ENCODE results near the gene NR2C1.

Gene NR2C1

DNA sequence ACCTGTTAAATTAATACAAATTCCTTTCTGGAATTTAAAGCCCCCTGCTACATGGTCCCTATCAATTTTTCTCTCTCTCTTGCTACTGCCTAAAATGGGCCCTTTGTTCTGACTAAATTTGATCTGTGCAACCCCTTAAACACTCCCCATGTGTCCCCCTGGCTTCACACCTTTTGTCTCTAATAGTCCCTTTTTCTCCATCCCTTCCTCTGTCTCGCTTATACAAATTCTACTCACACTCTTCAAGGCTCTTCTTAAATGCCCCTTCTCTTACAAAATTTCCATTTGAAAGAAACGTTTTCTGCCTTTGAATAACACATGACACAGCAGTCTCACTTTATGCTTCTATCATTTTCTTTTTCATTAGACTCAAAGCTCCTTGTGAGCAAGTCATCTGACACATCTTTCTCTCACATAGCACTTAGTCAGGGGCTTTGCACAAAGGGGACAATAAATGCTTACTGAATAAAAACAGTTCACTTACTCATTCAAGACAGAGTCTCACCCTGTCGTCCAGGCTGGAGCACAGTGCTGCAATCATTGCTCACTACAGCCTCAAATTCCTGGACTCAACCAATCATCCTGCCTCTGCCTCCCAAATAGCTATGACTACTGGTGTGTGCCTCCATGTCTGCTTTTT is 41.5 kb upstream of the NR2C1 start:
- TF ChIP-seq, protein P1, sequence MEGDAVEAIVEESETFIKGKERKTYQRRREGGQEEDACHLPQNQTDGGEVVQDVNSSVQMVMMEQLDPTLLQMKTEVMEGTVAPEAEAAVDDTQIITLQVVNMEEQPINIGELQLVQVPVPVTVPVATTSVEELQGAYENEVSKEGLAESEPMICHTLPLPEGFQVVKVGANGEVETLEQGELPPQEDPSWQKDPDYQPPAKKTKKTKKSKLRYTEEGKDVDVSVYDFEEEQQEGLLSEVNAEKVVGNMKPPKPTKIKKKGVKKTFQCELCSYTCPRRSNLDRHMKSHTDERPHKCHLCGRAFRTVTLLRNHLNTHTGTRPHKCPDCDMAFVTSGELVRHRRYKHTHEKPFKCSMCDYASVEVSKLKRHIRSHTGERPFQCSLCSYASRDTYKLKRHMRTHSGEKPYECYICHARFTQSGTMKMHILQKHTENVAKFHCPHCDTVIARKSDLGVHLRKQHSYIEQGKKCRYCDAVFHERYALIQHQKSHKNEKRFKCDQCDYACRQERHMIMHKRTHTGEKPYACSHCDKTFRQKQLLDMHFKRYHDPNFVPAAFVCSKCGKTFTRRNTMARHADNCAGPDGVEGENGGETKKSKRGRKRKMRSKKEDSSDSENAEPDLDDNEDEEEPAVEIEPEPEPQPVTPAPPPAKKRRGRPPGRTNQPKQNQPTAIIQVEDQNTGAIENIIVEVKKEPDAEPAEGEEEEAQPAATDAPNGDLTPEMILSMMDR (IDR thresholded peaks at IDR 0.05), result no peak

DNA sequence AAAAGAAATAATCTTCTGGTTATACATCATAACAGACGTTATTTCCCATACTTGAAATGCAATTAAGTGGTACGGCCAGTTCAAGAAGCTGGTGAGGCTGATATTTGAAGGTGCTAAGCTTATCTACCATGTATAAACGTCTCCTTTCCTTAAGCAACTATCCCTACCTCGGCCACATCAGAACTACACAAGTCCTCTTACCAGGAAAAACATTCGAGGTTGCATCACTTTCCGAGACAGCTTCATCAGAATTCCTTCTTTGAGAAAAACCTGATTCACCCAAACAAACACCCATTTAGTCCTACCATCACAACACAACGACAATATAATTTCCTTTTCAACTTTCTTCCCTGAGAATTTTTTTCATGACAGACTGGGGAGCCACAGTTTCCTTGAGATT is 33.9 kb upstream of the NR2C1 start:
- TF ChIP-seq, protein P1 (IDR thresholded peaks at IDR 0.05), result no peak

GRCh38 chr12:95105540-95105939 is 32.1 kb upstream of the NR2C1 start:
- TF ChIP-seq, protein P1 (IDR thresholded peaks at IDR 0.05), result no peak

GRCh38 chr12:95104919-95105452 is 31.6 kb upstream of the NR2C1 start:
- TF ChIP-seq, protein P1 (IDR thresholded peaks at IDR 0.05), result no peak

- TF ChIP-seq, protein P1 (IDR thresholded peaks at IDR 0.05), result no peak
Observed at GRCh38 chr12:95102916-95103671, 29.7 kb upstream of the NR2C1 start.

GRCh38 chr12:95100264-95101190 is 27.1 kb upstream of the NR2C1 start:
- TF ChIP-seq, protein P1 (IDR thresholded peaks at IDR 0.05), result no peak

DNA sequence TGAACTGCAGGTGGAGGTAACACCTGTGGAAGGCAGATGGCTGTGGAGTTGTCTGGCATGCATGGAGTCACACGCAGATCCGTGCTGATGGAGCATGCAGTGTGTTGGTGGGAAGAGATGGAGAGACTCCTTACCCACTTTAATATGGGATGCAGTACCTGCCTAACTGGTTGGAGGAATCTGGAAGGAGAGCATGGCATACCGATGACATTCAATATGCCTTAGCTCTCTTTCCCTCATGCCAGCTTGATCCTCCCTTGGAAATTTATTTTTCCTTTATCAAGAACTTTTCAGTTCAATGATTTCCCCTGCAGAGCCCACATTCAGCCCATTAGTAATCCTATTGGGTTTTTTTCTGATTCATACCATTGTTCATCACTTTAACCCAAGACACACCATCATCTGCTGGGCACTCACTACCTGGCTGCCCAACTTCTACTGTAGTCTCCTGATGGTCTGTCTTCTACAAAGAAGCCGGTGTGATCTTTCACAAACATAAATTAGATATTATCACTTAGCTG is 25.9 kb upstream of the NR2C1 start:
- TF ChIP-seq, protein P1 (IDR thresholded peaks at IDR 0.05), result no peak

All from LNCAP (cell line).